Right renal pelvis (tissue), 4 donors: ENCODE measurements around the gene ROBO2. TPM values are rescaled to one million over a fixed set of nuclear protein-coding genes. Genes with fewer than 3 reads are reported as not detected.

Source experiments
- DNase-seq, 4 donors: peaks; one replicate each; pipeline ENCODE4 v3.0.0-alpha.2; 2013; ENCODE audit warnings: low read depth in 4 of 4, low spot score in 3 of 4, missing footprints in 1 of 4
- polyA plus RNA-seq, 4 donors: library from polyadenylated mRNA; unstranded; fragments of 120-200 nt; gene quantifications; one replicate each; pipeline ENCODE4 v1.2.1, GENCODE V29; 2013; ENCODE audit not compliant: insufficient read length in 4 of 4

The ROBO2 gene
- polyA plus RNA-seq, 4 donors = 78.4 to 95.2 (median 85.1) TPM

DNA sequence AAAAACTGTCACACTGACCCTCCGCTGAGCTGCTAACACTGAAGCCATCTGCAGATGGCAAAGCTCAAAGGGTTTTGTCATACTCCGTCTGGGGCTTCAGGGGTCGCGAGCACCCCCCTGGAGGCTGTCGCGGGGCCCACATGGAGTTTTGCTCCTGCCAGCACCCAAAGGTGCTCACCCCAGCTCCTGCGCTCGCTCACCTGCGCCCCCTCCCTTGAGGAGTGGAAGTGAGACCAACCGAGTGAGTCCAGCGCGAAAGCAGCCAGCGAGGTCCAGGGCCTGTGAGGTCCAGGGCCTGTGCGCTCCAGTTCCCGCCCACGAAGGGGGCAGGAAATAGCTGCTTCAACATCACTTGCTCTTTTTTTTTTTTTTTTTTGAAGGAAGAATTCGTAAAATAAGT lies 208.5 kb downstream of the ROBO2 start:
- DNase-seq = no peak

DNA sequence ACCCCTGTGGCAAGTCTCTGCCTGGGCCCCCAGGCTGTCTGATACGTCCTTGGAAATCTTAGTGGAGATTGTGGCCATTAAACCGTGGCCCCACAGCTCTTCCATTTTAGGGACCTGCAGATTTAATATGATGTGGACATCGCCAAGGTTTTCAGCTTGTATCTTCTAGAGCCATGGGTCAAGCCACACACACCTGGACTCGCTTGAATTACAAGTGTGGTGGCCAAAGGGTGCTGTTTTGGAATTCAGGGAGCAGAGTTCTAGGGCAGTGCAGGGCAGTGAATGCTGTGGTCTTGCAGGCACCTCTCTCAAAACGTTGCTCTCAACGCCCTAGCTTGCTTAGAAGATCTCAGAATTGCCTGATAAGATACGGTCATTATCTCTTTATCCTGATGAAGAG lies 211.2 kb downstream of the ROBO2 start:
- DNase-seq = no peak

DNA sequence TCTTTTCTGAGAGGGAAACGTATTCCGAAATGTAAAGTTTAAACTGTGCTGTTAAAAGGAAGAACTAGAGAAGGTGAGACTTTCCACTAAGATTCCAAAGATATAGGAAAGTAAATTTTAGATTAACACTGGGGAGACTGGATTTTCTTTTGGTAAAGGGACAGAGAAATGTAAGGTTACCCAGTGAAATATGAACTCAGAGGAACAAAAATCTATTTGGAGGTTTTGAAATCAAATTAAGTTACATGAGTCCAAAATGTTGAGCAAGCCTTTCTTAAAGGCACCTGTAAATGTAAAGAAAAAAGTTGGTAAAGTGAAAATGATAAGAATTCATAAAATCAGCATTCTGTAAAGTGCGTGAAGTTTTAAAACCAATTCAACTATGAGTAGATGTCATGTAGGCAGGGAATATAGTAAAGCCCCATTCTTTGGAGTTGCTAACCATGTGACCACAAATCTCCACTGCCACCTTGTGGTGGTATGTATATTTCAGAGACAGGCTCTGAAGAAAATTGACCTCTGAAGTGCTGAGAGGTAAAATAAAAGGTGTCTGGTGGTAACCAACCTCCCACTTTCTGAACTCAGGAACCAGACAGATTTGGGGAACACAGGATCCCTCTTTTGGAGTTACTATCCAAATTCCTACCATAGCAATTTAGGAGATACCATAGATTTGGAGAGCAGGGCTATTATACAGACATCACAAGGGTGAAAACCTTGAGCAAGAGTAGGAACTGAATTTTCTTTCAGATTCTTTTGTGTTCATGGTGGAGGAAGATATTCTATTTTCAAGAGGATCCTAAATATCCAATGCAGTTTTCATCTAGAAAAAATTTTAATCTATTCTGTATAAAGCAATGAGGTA lies 215.3 kb downstream of the ROBO2 start:
- DNase-seq = peak; percentile 28 to 52 (median 43)

- no peak for DNase-seq
Observed at GRCh38 chr3:77256584-77257503, 216.9 kb downstream of the ROBO2 start.

- DNase-seq = no peak
Observed at GRCh38 chr3:77259694-77260093, 219.8 kb downstream of the ROBO2 start.

- DNase-seq = no peak
Observed at GRCh38 chr3:77262361-77262760, 222.5 kb downstream of the ROBO2 start.

GRCh38 chr3:77267589-77267988 lies 227.7 kb downstream of the ROBO2 start:
- DNase-seq = no peak

GRCh38 chr3:77271306-77271705 lies 231.4 kb downstream of the ROBO2 start:
- DNase-seq = no peak

DNA sequence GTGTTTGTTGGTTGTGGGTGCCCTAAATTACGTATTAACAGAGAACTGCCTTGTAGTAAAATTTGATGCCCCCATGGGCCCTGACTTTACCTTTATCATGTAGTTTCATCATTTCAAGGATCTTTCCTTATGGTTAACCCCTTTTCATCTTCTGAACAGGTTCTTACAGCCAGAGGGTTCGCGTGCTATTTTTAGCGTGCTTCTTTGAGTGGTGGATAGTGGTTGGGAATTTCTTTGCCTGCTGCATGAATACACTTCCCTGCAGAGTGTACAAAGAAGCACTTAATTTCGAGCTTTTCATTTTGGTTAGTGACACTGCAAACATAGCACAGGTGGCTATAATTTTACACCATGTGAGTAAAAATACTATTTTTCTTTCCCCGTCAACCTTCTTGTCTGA lies 231.8 kb downstream of the ROBO2 start:
- no peak for DNase-seq

GRCh38 chr3:77279276-77279675 lies 239.4 kb downstream of the ROBO2 start:
- DNase-seq = no peak

- DNase-seq = no peak
Observed at GRCh38 chr3:77281721-77282120, 241.8 kb downstream of the ROBO2 start.

DNA sequence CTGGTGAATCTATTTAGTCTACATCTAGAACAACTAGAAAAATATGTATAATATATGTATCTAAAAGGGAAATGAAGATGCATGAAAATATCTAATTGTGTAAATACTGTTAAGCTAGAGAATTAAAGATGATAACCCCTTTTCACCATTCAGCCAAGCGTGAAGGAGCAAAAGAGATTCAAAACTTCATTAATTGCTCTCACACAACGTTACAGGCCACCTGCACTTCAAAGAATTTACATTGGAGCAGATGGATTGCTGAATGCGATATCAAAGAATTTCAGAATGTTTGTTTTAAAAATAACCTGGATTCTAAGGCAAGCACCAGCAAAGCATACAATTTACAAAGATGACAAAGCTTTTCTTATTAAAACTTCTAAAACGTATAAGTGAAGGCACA lies 243.2 kb downstream of the ROBO2 start:
- DNase-seq = no peak

DNA sequence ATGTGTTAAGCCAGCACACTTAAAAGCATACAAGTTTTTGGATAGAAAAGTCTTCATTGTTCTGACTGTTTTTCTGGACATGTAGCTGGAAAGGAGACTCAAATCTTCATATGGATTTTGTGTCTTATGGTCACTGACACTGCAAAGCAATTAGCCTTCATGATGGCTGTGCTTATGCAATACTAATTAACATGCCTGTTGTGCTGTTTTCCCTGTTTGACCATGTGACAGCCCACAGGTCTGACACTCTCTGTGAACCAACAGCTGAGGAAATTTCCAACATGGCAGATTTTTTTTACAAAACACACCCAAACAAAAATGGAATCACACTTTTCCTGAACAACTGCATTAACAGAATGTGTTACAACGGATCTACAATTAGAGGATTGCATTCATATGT lies 248.4 kb downstream of the ROBO2 start:
- no peak for DNase-seq

DNA sequence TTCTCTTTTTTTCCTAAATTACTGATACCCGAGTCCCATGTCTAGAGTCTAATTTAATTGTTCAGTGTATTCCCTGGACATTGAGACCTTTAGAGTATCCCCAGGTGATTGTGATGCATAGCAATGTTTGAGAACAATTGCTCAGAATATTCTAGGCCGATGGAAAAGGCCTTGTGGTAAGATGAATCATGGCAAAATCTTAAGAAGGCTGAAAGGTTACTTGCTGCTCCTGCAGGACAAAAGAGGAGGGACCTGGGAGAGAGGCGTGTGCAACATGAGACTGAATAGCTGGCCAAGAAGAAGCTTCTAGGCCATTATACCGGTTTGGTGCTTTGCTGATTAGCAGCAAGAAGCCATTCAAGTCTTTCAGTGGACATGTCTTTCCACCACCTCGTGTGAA lies 256.6 kb downstream of the ROBO2 start:
- DNase-seq = no peak

DNA sequence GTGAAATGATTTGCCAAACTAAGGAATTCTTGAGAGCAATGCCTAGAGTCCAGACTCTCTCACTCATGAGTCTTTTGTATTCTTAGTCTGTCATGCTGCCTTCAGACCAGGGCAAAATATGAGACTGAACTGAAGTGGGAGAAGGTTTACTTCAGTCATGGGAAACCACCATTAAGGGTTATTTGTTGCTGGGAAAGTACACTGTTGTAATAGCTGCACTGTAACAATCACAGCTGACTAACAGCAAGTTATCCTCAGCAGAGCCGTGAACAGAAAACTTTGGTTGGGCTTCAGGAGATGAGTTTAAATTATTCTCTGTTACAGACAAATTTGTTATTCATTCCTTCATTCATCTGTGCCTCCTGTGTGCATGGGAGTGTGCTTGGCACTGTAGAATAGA lies 258.5 kb downstream of the ROBO2 start:
- no peak for DNase-seq

DNA sequence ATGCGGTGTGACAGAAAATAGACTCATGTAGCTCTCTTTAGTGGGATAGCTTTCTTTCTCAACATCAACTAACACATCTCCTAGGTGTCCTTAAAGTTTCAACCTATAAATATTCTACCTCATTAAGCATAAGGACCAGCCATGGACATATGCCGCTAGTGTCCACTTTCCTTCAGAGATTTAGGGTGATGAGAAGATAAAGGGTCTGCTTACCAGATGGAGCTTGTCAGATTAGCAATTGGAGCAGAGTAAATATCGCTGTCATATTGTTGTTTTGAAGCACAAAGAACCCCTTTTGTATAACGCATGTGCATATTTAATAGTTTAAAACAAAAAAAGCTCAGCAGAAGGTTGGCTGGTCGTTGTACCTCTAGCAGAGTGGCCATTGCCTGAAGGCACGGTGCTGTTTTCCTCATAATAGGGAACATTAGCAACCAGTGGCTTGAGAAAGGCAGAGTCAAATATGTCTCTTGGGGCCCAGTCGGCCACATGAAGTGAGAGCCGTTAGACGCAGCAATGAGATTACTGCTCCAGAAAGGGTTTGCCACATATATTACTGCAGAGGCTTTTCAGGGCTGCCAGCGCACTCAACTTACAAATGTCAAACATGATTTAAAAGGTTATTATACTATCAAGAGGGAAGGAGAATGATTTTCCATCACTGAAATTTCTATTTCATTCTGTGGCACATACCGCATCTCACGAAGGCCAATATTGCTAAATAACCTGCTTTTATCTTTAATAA lies 264.2 kb downstream of the ROBO2 start:
- no peak for DNase-seq

GRCh38 chr3:77304700-77305021 lies 264.8 kb downstream of the ROBO2 start:
- DNase-seq = no peak

- DNase-seq = no peak
Observed at GRCh38 chr3:77309460-77309859, 269.6 kb downstream of the ROBO2 start.

DNA sequence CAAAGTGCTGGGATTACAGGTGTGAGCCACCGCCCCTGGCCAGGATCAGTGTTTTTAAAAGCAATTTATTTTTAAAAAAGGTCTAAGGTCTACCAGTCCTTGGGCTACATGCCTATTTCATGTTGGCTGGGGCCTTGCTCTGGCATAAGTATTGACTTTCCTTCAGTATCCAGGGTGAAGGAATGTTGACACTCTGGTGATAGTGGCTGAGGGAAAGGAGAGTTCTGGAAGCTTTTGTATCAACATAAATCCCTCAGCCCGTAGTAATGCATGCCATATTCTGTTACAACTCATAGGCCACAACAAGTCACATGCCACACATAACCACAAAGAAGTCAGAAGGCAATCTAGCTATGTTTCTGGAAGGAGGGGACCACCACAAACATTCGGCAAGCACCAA lies 273.9 kb downstream of the ROBO2 start:
- no peak for DNase-seq

DNA sequence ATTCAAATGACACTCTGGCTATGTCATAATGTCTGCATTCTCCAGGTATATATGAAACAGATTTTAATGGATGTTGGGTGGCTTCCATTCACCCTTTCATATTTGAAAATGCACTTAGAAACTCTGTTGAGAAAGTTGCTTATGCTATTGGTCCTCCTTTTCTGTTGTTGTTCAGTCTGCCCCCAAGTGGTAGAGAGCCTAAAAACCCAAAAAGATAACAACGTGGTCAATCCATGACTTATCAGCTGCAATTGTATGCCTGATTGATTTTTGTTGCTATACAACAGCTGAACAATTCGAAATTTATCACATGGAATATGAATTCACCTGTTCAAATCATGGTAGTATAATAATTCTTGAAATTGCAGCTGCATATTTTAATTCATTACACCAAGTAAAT lies 279.8 kb downstream of the ROBO2 start:
- DNase-seq = no peak

DNA sequence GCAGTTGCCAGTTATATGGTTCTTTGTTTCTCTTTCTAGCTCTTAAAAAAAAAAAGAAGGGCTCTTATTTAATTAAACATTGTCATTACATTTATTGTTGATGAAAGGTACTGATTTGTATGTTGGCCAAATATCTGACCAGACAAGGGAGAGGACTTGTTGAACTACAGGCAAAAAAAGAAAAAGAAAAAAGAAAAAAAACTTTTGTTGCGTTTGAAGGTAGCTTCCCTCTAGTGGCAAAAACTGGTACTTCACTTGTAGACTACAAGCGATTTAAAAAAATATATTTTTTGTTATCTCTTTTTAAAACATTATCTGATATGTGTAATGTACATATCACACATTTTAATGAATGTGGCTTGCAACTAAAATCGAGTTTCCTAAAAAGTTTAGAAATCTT lies 280.6 kb downstream of the ROBO2 start:
- peak in 1 of 4 donors; percentile 28 for DNase-seq
